HG03196 (cell line): ENCODE data around the gene SLC38A9.
"Not testable (repeated sequence)": the region's sequence is repeated elsewhere in the genome, so short reads cannot be mapped to it uniquely, and the experiment has no call there.

ENCODE experiments used
- ATAC-seq: cut with Tn5 transposase; IDR thresholded peaks from one replicate; pipeline ENCODE4 v1.9.1; 2021; ENCODE audit not compliant: unreplicated experiment

The SLC38A9 gene, protein sequence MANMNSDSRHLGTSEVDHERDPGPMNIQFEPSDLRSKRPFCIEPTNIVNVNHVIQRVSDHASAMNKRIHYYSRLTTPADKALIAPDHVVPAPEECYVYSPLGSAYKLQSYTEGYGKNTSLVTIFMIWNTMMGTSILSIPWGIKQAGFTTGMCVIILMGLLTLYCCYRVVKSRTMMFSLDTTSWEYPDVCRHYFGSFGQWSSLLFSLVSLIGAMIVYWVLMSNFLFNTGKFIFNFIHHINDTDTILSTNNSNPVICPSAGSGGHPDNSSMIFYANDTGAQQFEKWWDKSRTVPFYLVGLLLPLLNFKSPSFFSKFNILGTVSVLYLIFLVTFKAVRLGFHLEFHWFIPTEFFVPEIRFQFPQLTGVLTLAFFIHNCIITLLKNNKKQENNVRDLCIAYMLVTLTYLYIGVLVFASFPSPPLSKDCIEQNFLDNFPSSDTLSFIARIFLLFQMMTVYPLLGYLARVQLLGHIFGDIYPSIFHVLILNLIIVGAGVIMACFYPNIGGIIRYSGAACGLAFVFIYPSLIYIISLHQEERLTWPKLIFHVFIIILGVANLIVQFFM

DNA sequence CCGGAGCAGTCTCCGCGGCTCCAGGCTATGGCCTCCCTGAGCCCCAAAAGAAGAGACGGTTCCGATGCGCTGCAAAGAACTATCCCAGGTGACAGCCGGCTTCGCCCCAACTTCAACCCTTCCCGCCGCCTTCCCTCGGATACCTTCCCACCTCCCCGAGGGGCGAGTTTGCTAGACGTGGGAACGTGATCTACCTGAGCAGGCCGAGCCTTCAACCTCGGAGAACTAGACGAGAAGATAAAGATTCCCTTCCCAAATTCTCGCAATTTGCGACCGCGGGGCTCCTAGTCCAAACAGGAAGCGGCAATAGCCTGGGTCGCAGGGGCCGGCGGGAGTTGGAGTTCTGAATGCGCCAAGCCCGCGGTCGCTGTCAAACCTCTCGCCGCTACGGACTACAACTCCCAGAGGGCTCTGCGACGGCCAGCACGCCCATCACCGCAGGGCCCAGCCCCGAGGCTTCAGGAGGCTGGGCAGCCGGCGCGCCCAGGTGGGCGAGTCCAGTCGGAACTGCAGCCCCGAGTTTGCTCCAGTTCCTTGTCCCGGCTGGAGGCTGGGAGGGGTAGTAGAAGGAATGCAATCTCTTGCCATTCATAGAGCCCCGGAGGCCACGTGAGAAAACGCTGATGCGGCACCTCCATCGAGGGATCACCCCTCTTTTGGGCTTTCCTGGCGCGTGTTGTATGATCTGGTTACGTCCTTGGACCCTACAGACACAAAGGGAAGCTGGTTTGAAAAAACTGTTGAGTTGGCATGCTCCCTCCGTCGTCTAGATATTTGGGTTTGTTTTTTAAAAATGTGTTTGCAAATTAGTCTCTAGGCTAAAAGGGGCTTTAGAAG lies at the start of gene SLC38A9:
SLC38A9 (minus strand) TSS at position 302 of the 837 bp plus-strand sequence. CDS start 14,366 bp downstream, outside the sequence.
- peak; percentile 100 for ATAC-seq

DNA sequence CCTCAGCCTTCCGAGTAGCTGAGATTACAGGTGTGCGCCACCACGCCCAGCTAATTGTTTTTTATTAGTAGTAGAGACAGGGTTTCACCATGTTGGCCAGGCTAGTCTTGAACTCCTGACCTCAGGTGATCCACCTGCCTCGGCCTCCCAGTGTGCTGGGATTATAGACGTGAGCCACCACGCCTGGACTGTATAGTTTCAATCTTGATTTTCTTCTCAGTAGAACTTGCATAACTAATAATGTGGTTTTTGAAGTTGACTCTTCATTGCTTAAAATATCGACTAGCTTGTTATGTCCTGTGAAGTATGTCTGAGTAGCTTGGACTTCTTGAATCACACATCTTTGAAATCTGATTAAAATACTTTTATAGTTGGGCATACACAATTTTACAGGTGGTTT lies 49.6 kb upstream of the SLC38A9 start:
- not testable (repeated sequence) for ATAC-seq

DNA sequence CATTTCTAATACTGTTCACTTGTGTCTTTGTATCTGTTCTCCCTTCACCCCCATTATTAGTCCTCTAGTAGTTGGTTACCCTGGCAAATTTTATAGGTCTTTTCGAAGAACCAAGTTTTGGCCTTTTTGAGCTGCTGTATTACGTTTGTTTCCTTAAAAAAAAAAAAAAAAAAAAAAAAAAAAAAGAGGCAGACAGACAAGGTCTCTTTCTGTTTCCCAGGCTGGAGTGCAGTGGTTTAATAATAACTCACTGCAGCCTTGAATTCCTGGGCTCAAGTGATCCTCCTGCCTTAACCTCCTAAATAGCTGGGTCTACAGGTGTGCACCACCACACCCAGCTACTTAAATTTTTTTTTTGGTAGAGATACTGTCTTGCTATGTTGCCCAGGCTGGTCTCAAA lies 46.6 kb upstream of the SLC38A9 start:
- ATAC-seq, result no peak

DNA sequence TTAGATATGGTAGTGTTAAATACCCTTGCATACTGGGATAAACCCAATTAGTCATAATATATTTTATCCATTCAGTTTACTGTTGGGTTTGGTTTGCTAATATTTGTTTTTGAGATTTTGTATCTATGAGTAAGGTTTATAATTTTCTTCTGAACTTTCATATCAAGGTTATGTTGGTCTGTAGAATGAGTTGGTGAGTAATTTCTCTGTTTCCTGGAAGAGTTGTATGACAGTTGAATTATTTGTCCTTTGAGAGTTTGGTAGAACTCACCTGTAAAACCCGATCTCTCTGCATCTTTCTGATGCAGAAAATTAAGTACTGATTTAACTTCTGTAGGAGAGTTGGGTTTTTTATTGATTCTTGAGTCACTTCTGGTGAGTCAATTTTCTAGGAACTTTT lies 46.1 kb upstream of the SLC38A9 start:
- ATAC-seq, result no peak

DNA sequence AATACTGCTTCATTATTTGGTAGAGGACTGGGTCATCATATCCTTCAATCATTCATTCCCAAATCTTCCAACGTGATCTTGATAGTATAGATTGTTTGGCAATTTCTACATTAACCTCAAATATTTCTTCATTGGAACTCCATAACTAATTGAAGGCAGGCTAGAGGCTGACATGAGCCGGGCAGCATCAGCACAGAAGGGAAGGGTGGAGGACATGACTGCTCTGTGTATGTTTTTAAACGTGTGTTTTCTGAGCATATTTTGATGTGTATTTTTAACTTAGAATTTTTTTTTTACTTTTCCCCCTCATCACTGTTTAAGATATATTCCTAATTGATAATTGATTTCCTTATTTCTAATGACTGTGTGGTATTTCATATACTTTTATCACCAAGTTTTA lies 38.4 kb upstream of the SLC38A9 start:
- no peak for ATAC-seq

DNA sequence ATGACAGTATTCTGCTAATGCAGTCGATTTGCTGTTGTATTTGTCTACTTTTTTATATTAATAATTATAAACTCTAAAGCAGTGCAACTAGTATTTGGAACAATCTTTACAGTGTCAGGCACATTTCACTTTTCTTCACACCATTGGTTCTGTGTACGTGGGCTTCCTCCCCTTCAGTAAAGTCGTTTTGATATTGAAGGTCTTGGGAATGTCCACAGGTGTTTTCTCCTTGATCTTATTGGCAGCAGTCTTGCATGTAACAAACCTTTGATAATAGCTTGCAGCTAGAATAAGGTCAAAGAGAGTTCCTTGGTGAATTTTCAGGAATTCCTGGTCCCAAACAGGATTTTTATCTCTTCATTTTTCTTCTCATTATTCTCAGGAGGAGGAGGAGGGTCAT lies 37.9 kb upstream of the SLC38A9 start:
- no peak for ATAC-seq

DNA sequence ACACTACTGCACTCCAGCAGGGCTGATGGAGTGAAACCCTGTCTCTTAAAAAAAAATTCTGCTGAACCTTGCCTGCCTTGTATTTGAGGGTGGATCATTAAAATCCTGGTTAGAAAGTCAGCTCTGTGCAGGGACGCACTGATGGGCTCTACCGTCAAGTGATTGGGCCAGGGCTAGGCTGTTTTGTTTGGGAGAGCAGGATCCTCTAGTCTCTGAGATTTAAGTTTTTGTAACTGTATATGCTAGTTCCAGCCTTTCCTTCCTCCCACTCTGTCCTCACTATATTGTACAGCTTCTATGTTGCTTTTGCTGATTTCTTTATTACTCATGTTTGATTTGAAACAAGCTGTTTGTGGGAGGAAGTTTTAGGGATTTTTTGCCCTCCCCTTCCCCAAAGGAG lies 37.3 kb upstream of the SLC38A9 start:
- no peak for ATAC-seq

DNA sequence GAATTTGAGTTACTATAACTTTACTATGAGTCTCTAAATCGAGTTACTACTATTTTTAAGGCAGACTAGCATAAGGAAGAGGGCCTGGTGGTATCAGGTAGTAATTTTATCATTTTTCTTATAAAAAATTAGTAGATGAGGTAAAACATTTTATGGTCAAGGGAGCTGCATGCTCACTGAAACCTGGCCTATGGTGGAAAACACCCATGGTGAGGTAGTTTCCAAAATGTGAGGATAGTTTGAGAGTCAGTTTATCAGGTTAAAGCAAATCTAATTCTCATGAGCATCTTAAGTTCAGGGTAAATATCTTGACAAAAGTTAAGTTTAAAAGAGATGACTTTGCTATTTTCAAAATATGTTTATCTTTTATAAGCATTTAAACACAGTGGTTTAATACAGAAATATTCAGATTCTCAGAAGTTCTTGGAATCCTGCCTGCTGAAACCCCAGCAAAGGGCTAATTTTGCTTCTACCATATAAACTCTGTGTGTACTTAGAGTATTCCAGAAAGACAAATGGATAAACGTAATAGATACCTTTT lies 35.7 kb upstream of the SLC38A9 start:
- ATAC-seq, result no peak

DNA sequence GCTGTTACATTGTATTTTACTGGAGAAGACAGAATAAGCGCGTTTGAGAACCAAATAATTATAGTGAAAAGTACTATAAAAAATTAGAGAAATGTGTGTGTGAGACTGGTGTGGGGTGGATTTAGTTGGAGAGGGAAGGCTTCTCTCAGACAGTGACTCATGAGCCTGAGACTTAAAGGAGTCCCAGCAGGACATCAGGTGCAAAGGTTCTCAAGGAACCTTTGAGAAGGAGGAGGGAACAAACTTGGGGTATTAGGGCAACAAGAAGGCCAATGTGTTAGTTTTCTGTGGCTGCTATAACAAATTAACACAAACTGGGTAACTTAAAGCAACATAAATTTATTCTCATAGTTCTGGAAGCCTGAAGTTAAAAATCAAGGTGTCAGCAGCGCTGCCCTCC lies 30.7 kb upstream of the SLC38A9 start:
- no peak for ATAC-seq

DNA sequence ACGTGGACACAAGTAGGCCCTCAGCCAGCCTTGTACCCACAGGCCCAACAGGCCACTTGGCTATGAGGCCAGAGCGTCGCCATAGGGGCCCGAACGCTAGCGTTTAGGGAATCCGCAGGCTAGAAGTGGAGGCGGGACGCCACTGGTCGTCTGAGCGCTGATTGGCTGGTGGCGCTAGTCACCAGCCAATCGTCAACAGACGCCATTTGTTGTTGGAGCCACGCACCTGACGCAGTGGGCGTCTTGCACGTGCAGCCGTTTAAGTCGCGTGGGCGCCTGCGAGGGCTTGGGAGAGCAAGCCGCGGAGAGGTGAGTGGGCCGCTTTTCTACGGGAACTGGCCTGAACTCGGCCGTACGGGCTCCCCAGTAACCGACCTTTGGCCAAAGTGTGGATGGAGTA lies 25.7 kb upstream of the SLC38A9 start, which contains the start of gene DDX4:
DDX4 (plus strand) TSS at position 269 of the 400 bp plus-strand sequence. CDS start 903 bp downstream, outside the sequence.
- ATAC-seq, result no peak

DNA sequence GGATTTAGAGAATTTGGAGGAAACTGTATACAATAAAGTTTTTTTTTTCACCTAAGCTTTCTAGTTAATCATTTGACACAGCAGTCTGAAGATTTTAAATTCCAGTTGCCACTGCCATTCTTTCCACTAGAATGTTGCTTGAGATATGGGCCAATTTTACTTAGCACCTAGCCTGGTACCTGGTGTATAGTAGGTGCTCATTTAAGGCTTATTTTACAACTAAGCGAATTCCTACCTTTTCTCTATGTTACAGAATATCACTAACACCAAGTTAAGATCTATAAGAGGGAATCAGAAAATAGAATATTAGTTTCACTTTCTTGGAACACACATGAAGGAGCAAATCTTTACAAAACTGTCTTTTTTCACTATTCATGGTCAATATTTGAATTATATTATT lies 22.5 kb upstream of the SLC38A9 start:
- no peak for ATAC-seq

DNA sequence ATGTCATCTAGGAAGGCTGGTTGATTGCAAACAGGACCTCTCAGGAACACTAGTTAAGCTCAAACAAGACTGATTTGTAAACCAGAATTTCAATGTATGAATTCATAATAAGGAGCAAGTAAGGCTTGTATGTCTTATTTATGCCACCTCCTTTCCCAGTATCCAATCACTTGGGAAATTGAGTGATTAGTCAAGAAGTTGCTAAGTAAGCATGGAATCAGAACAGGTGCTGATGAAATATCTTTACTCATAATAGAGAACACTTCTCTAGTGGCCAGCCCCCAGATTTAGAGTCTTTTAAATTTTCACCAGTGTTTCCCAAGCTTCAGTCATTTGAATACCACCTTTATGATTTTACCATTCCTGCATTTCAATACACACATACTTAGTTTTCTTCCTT lies 20.5 kb upstream of the SLC38A9 start:
- ATAC-seq, result no peak

DNA sequence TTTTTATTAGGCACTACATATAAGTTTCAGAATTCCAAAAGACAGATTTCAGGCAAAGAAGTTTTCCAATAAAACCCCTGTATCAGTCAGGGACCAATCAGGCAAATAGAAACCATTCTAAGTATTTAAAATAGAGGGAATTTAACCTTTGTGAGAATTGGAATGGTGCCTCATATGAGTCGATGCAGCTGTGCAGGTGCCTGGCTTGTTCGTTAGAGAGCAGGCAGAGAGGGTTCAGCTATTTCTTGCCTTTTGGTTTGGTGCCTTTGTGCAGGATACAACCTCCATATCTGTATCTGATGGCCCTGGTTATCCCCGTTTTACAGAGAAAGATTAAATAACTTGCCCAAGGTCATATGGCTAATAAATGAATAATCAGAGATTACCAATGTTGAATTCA lies 19.7 kb upstream of the SLC38A9 start:
- ATAC-seq, result no peak

DNA sequence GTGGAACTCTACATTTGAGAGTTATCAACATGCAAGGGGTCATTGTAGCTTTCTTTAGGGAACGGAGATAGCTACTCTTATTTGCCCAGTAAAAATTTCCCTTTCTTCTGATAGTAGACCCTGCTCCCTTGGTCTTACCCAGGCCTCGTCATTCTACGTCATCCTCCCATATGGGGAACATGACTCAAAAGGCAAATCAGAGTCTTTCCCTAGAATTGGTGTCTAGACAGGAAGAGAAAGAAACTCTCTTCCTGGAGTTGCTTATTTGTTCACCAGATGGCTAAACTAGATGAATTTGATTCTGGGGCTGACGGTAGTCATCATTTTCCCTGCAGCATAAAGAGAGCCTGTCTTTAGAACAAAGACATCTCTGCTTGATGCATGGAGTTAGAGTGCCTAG lies 12.2 kb upstream of the SLC38A9 start:
- ATAC-seq, result no peak

DNA sequence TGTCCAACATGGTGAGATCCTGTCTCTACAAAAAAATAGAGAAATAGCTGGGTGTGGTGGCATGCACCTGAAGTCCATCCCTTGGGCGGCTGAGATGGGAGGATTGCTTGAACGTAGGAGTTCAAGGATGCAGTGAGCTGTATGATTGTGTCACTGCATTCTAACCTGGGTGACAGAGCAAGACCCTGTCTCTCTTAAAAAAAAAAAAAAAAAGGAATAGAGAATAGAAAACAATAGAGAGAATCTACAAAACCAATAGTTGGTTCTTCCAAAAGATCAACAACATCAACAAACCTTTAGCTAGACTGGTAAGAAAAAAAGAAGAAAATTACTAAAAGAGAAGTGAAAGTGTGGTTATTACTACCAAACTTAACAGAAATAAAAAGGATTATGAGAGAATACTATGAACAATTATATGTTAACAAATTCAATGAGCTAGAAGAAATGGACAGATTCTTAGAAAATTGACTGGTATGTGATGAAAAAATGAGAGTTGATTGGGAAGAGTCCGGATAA lies 8.1 kb upstream of the SLC38A9 start:
- no peak for ATAC-seq

DNA sequence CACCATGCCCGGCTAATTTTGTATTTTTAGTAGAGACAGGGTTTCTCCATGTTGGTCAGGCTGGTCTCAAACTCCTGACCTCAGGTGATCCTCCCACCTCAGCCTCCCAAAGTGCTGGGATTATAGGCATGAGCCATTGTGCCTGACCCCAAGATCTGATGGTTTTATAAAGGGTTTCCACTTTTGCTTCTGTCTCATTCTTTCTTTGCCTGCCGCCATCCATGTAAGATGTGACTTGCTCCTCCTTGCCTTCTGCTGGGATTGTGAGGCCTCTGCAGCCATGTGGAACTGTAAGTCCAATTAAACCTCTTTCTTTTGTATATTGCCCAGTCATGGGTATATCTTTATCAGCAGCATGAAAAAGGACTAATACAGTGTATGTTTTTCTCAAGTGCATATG lies 6.9 kb upstream of the SLC38A9 start:
- not testable (repeated sequence) for ATAC-seq

DNA sequence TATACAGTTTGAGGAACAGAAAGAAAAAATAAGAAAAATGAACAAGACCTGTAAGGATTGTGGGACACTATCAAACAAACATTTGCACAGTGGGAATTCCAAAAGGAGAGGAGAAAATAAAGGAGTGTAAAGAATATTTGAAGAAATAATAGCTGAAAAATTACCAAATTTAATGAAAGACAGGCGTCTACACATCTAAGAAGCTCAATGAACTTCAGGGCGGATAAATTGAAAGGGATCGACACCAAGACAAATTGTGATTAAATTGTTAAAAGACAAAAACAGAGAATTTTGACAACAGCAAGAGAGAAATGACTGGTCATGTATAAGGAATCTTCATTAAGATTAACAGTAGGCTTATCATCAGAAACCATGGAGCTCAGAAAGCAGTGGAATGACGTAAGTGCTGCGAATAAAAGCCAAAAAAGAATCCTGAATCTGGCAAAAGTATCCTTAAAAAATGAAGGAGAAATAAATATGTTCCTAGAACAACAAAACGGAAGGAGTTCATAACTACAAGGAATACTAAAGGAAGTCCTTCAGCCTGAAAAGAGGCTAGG lies 3.5 kb upstream of the SLC38A9 start:
- no peak for ATAC-seq

DNA sequence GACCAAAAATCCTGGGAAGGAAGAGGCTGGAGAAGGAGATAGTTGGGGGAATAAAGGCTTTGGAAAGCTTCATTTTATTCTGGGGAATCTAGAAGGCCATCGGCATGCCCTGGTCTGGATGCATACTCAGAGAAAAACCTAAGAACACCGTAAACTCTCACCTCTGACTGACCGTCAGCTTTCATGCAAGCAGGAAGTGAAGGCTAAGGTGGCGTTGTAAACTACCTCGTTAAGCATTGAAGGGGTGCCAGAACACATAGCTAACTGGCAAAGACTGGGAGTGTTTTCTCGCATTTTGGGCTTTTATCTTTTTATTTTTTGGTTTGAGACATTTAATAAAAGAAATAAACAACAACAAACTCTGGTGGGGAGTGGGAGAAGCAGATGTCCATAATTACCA lies 2.6 kb upstream of the SLC38A9 start:
- no peak for ATAC-seq

DNA sequence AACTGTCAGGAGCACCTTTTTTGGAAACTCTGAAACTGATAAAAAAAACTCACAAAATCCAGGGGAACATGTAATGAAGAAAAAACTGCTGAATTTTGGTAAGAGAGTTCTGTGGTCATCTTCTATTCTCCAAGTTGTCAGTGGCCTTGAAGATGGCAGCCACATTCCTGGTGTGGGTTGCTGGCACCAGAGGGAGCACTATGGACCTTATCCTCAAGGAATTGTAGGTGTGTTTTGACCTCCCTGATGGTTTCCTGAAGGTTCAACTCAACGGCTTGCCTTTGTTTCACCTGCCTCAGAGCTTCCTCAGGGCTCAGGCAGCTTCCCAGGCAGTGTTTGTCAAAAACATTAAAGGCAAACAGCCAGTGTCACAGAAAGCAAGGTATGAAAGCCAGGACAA lies 2.2 kb upstream of the SLC38A9 start:
- no peak for ATAC-seq

DNA sequence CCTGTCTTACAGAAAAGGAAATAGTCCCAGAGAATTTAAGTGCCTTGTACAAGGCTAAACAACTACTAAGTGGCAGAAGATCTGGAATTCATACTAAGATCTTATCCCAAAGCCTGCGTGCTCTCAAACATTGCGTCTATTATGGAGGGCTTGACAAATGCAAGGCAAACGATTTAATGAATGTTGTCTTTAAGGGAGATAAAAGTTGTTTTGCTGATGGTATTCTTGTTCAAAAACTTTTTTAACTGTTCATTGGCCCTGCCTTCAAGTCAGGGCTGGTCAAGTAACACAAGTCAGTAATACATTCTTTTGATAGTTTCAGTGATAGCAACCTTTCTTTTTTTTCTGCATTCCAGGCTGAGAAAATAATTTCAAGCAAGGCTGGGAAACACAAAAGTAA lies 1.7 kb upstream of the SLC38A9 start:
- no peak for ATAC-seq

DNA sequence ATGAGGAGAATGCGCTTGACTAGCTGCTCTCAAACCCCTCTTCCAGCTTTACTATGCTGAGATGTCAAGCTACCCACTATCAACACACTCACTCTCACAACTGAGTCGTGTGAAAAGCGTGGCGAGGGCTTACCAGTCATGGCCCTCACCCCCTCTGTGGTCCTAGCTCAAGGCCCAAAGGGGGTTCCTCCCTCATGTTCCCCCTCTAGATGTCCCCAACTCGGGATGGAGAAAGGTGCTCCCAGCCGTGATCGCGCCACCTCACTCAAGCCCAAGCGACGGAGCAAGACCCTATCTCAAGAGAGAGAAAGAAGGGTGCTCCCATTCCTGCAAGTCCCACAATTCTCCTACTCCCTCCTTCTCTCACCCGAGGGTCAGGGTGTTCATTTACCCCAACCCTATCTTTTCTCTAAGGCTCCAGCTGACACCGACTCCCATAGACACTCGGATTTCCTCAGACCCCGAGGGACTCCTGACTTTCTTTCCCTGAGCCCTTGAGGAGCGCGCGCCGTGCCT lies 559 bp downstream of the SLC38A9 start:
- ATAC-seq, result no peak
